Testis (tissue), 3 donors: ENCODE results near the gene RAB17. TPM values are rescaled to one million over a fixed set of nuclear protein-coding genes. Genes with fewer than 3 reads are reported as not detected.
A peak's percentile ranks its signal among the peaks of the same experiment; 100 is the strongest.

Source experiments
- DNase-seq: peaks from one replicate; pipeline ENCODE4 v3.0.0-alpha.2; 2019
- H3K27ac ChIP-seq, 2 donors: fragments of 200-600 bp; sonication (generic); one replicate each; pipeline ENCODE4 v1.5.1; 2019
- H3K27me3 ChIP-seq: fragments of 200-600 bp; sonication (generic); one replicate; pipeline ENCODE4 v1.5.1; 2019
- H3K36me3 ChIP-seq: fragments of 200-600 bp; sonication (generic); one replicate; pipeline ENCODE4 v1.5.1; 2017; ENCODE audit warnings: low read depth; ENCODE audit errors: missing control alignments
- H3K4me1 ChIP-seq: fragments of 200-600 bp; sonication (generic); one replicate; pipeline ENCODE4 v1.5.1; 2019
- H3K4me3 ChIP-seq, 2 donors: fragments of 200-600 bp; sonication (generic); one replicate each; pipeline ENCODE4 v1.5.1; 2017 to 2019
- H3K9me3 ChIP-seq: fragments of 200-600 bp; sonication (generic); one replicate; pipeline ENCODE4 v1.5.1; 2017
- POLR2A ChIP-seq: fragments of 450-650 bp; IDR thresholded peaks from one replicate; pipeline ENCODE4 v1.6.1; 2017; ENCODE audit warnings: antibody characterized with exemption, mild to moderate bottlenecking, moderate library complexity
- WGBS, 2 donors: methylation state at CpG; one replicate each; pipeline ENCODE4 v1.1.5; 2018; 5-methylcytosine and 5-hydroxymethylcytosine counted together
- intact Hi-C: fragments of 100-400 bp; cut with DNase I; formaldehyde crosslinking; loops from one replicate; pipeline ENCODE4 v1.15.1; 2023; ENCODE audit warnings: low total_unique reads
- polyA plus RNA-seq: library from polyadenylated mRNA; stranded (reverse); fragments of 350-450 nt; fragmentation: Illumina TruSeq; extraction: RNeasy Lipid Tissue Mini Kit (QIAGEN cat#74804); gene quantifications from one replicate; pipeline ENCODE4 v1.2.3, GENCODE V29; 2014; ENCODE audit warnings: low read depth, low replicate concordance; ENCODE audit not compliant: insufficient read depth
- total RNA-seq, 2 donors: library from RNA; depleted of rRNA; stranded (reverse); fragments of >200 nt; gene quantifications; one replicate each; pipeline ENCODE4 v1.2.3, GENCODE V29; 2016
- TF ChIP-seq, protein P1 (sequence below), 3 experiments: fragments of 450-650 bp in 2 of 3; fragments of 200-600 bp in 1 of 3; sonication (generic) in 1 of 3; IDR thresholded peaks; one replicate each; pipeline ENCODE4 v1.5.1; 2016 to 2019; ENCODE audit warnings: antibody characterized with exemption in 3 of 3, mild to moderate bottlenecking in 2 of 3, moderate library complexity in 1 of 3

The RAB17 gene
- total and polyA plus RNA-seq, 3 donors from 2014 or later: 3.2 to 6.3 (median 3.2) TPM

DNA sequence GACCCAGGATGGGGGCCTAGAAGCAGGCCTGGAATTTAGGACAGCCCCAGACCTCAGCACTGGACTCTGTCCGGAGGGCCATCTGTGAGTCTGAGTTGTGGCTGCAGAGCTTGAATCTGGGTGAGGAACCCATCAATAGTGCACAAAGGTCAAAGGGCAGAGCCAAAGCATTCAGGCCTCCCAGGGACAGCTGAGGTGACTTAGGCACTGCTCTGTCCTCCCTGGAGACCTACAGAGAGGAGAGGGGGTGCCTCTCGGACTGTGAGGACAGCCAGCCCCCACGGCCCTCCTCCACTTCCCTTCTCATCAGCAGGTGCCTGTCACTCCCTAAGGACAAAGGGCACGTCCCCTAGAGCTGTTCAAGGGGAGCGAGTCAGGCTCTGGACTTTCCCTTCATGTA lies 49.3 kb downstream of the RAB17 start:
- TF ChIP-seq POLR2A: no peak
- TF ChIP-seq, protein P1, sequence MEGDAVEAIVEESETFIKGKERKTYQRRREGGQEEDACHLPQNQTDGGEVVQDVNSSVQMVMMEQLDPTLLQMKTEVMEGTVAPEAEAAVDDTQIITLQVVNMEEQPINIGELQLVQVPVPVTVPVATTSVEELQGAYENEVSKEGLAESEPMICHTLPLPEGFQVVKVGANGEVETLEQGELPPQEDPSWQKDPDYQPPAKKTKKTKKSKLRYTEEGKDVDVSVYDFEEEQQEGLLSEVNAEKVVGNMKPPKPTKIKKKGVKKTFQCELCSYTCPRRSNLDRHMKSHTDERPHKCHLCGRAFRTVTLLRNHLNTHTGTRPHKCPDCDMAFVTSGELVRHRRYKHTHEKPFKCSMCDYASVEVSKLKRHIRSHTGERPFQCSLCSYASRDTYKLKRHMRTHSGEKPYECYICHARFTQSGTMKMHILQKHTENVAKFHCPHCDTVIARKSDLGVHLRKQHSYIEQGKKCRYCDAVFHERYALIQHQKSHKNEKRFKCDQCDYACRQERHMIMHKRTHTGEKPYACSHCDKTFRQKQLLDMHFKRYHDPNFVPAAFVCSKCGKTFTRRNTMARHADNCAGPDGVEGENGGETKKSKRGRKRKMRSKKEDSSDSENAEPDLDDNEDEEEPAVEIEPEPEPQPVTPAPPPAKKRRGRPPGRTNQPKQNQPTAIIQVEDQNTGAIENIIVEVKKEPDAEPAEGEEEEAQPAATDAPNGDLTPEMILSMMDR (IDR thresholded peaks at IDR 0.05): no peak

DNA sequence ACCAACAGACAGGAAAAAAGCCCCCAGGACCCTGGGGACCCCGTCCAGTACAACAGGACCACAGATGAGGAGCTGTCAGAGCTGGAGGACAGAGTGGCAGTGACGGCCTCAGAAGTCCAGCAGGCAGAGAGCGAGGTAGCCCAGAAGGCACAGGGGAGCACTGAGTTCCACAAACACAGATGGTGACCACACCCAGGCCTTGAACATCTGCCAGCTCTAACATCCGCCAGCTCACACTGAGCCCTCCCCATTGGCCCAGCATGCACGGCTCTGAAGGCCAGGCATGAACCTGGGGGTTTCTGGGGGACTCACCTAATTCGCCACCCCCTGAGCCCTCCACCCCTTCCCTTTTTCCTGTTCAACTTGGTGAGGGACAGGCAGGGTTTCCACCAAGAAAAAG lies 49.7 kb downstream of the RAB17 start:
- intact Hi-C loops: no loop called here
- 38 to 57% methylated on average over 6 of the region's 6 CpGs for WGBS, 2 donors
- peaks cover 17% of the 10 kb centered on the region for H3K4me1 ChIP-seq
- no peaks in the 10 kb centered on the region for H3K9me3 ChIP-seq
- no peaks in the 10 kb centered on the region for H3K36me3 ChIP-seq
- peak overlapping the region; percentile 56 to 84 for H3K27ac ChIP-seq
- H3K27me3 ChIP-seq: no peaks in the 10 kb centered on the region
- TF ChIP-seq POLR2A: no peak
- TF ChIP-seq, protein P1 (IDR thresholded peaks at IDR 0.05): no peak
- H3K4me3 ChIP-seq: no peak overlapping the region
- DNase-seq: peak; percentile 84

More for the DNA sequence above, 49.3 kb downstream of the RAB17 start:
- DNase-seq: no peak
- peak overlapping the region in 1 of 2 donors; percentile 84 for H3K27ac ChIP-seq
- H3K4me3 ChIP-seq: no peak overlapping the region
- no peaks in the 10 kb centered on the region for H3K27me3 ChIP-seq
- intact Hi-C loops: no loop called here
- no peaks in the 10 kb centered on the region for H3K36me3 ChIP-seq
- H3K9me3 ChIP-seq: no peaks in the 10 kb centered on the region
- H3K4me1 ChIP-seq: peaks cover 17% of the 10 kb centered on the region
- WGBS, 2 donors: 71 to 73% methylated on average over 4 to 5 of the region's 5 CpGs

DNA sequence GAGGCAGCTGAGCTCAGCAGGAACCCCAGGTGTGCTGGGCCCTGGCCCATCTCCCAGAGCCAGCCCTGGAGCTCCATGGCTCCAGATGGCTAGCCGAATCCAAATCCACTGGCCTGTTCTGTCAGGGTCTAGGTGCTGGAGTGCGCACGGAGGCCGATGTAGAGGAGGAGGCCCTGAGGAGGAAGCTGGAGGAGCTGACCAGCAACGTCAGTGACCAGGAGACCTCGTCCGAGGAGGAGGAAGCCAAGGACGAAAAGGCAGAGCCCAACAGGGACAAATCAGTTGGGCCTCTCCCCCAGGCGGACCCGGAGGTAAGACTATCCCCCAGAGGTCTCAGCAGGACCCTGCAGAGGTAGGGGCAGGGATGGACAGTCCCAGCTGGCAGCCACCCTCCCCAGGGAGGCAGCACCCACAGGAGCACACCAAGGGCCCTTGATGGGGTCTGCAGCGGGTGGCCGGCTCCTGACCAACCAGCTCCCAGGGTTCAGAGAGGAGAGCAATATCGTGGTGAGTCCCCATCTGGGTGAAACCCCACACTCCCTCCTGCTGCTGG lies 50.2 kb downstream of the RAB17 start:
- Histone ChIP-seq H3K4me3 (no peak overlapping the region), H3K36me3 (no peaks in the 10 kb centered on the region), H3K9me3 (no peaks in the 10 kb centered on the region), H3K27ac (peak overlapping the region; percentile 56 to 84), H3K27me3 (no peaks in the 10 kb centered on the region), H3K4me1 (peaks cover 17% of the 10 kb centered on the region)
- intact Hi-C loops: no loop called here
- TF ChIP-seq, protein P1 (IDR thresholded peaks at IDR 0.05): no peak
- 54 to 70% methylated on average over 10 to 13 of the region's 13 CpGs for WGBS, 2 donors
- peak; percentile 36 for DNase-seq

DNA sequence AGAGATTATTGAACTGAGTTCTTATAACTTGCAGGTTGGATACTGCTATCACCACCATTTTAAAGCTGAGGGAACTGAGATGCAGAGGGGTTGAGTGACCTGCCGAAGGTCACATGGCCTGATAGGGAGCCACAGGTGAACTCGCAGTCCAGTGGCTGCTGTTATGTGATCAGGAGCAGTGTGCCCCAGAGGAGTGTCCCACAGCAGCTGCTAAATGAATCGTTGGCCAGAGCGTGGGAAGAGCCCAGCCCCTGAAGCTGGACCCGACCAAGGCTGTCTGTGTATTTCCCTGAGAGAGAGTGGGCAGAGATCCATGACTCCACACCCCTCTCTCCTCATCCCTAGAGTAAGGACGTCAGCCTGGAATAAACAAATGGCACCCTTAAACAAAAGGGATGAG lies 50.9 kb downstream of the RAB17 start:
- H3K9me3 ChIP-seq: no peaks in the 10 kb centered on the region
- no peaks in the 10 kb centered on the region for H3K27me3 ChIP-seq
- 48 to 58% methylated on average over 6 of the region's 6 CpGs for WGBS, 2 donors
- intact Hi-C loops: no loop called here
- TF ChIP-seq, protein P1 (IDR thresholded peaks at IDR 0.05): no peak
- TF ChIP-seq POLR2A: no peak
- peak; percentile 46 for DNase-seq
- no peaks in the 10 kb centered on the region for H3K36me3 ChIP-seq
- peak overlapping the region; percentile 56 to 84 for H3K27ac ChIP-seq
- no peak overlapping the region for H3K4me3 ChIP-seq
- peaks cover 17% of the 10 kb centered on the region for H3K4me1 ChIP-seq

DNA sequence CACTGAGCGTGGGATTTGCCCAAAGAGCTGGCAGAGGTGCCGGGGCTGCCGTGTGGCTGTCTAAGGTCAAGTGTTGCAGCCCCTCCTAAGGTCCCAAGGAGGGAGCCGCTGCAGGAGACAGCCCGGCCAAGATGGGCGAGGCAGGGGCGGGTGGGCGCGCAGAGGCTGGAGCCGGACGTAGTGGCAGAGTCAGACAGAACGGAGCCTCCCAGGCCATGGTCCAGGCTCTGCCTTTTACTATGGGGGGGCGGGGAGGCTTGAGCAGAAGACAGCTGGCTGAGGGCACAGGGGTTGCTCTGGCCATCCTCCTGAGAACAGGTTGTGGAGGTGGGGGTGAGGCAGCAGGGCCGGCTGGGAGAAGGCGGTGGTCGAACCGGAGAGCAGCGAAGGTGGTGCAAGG lies 51.6 kb downstream of the RAB17 start:
- intact Hi-C loops: no loop called here
- 79 to 91% methylated on average over 18 of the region's 18 CpGs for WGBS, 2 donors
- DNase-seq: no peak
- H3K36me3 ChIP-seq: no peaks in the 10 kb centered on the region
- H3K9me3 ChIP-seq: no peaks in the 10 kb centered on the region
- H3K27ac ChIP-seq: no peak overlapping the region
- H3K27me3 ChIP-seq: no peaks in the 10 kb centered on the region
- H3K4me3 ChIP-seq: no peak overlapping the region
- H3K4me1 ChIP-seq: peaks cover 17% of the 10 kb centered on the region
- TF ChIP-seq POLR2A: no peak
- TF ChIP-seq, protein P1 (IDR thresholded peaks at IDR 0.05): no peak
